Measurements from ENCODE around the gene DHX57.

DHX57 gene

GRCh38 chr2:38747819-38748218 is 127.9 kb downstream of the DHX57 start:
- H4K20me1 ChIP-seq (ENCODE audit: low read depth, low read length), result peaks cover 65% of the 10 kb centered on the region
- TF ChIP-seq EZH2phosphoT487 (conservative IDR thresholded peaks at IDR 0.05; ENCODE audit: low read length), result no peak
- TF ChIP-seq, protein P1, sequence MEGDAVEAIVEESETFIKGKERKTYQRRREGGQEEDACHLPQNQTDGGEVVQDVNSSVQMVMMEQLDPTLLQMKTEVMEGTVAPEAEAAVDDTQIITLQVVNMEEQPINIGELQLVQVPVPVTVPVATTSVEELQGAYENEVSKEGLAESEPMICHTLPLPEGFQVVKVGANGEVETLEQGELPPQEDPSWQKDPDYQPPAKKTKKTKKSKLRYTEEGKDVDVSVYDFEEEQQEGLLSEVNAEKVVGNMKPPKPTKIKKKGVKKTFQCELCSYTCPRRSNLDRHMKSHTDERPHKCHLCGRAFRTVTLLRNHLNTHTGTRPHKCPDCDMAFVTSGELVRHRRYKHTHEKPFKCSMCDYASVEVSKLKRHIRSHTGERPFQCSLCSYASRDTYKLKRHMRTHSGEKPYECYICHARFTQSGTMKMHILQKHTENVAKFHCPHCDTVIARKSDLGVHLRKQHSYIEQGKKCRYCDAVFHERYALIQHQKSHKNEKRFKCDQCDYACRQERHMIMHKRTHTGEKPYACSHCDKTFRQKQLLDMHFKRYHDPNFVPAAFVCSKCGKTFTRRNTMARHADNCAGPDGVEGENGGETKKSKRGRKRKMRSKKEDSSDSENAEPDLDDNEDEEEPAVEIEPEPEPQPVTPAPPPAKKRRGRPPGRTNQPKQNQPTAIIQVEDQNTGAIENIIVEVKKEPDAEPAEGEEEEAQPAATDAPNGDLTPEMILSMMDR (IDR thresholded peaks at IDR 0.05; ENCODE audit: insufficient read depth, low read length, poor library complexity, severe bottlenecking), result no peak

More at GRCh38 chr2:38747819-38748218, 127.9 kb downstream of the DHX57 start:
- H3K27ac ChIP-seq (ENCODE audit: low read depth, low read length), result no peak overlapping the region
- H3K9ac ChIP-seq (ENCODE audit: low read length), result no peak overlapping the region
- H3K9me3 ChIP-seq (ENCODE audit: insufficient read depth, low read length), result no peaks in the 10 kb centered on the region
- H3K36me3 ChIP-seq (ENCODE audit: low read length), result peaks cover 71% of the 10 kb centered on the region
- H3K27me3 ChIP-seq (ENCODE audit: low read length), result no peaks in the 10 kb centered on the region
- peak overlapping the region; percentile 25 for H3K4me2 ChIP-seq (ENCODE audit: low read depth, low read length, poor library complexity, severe bottlenecking)
- peaks cover 80% of the 10 kb centered on the region for H3K79me2 ChIP-seq (ENCODE audit: insufficient read depth, low read length)
- no peak overlapping the region for H2AFZ ChIP-seq (ENCODE audit: low read depth, low read length, severe bottlenecking)
- H3K9me2 ChIP-seq (replicated peaks; ENCODE audit: insufficient read depth, low read length), result no peaks in the 10 kb centered on the region
- H3F3A ChIP-seq (ENCODE audit: insufficient read depth), result peaks cover 76% of the 10 kb centered on the region
- H3K4me3 ChIP-seq (ENCODE audit: insufficient read depth, low read length, poor library complexity, severe bottlenecking), result no peak overlapping the region
